HG03432 (cell line): Measurements from ENCODE around the gene SCFD2.
"Not testable (repeated sequence)": the region's sequence is repeated elsewhere in the genome, so short reads cannot be mapped to it uniquely, and the experiment has no call there.

Experiments used
- ATAC-seq: cut with Tn5 transposase; IDR thresholded peaks from one replicate; pipeline ENCODE4 v1.9.1; 2021; ENCODE audit warnings: mild to moderate bottlenecking, moderate library complexity; ENCODE audit not compliant: unreplicated experiment

SCFD2 gene

GRCh38 chr4:53194727-53195126 lies 171.1 kb downstream of the SCFD2 start:
- ATAC-seq, result no peak

GRCh38 chr4:53193111-53193510 lies 172.8 kb downstream of the SCFD2 start:
- ATAC-seq, result no peak

GRCh38 chr4:53192496-53192895 lies 173.4 kb downstream of the SCFD2 start:
- ATAC-seq, result no peak

- ATAC-seq, result no peak
Measured at GRCh38 chr4:53191997-53192396, 173.9 kb downstream of the SCFD2 start.

- ATAC-seq, result no peak
Measured at GRCh38 chr4:53189011-53189410, 176.8 kb downstream of the SCFD2 start.

GRCh38 chr4:53186714-53187358 lies 179.0 kb downstream of the SCFD2 start:
- no peak for ATAC-seq

- ATAC-seq, result no peak
Measured at GRCh38 chr4:53185869-53186585, 179.8 kb downstream of the SCFD2 start.

- ATAC-seq, result no peak
Measured at GRCh38 chr4:53183754-53184153, 182.1 kb downstream of the SCFD2 start.

- ATAC-seq, result not testable (repeated sequence)
Measured at GRCh38 chr4:53177751-53178150, 188.1 kb downstream of the SCFD2 start.

- no peak for ATAC-seq
Measured at GRCh38 chr4:53175640-53176039, 190.2 kb downstream of the SCFD2 start.

GRCh38 chr4:53174823-53175222 lies 191.0 kb downstream of the SCFD2 start:
- ATAC-seq, result no peak

GRCh38 chr4:53173576-53173975 lies 192.3 kb downstream of the SCFD2 start:
- ATAC-seq, result no peak

- ATAC-seq, result no peak
Measured at GRCh38 chr4:53171797-53172196, 194.1 kb downstream of the SCFD2 start.

GRCh38 chr4:53169695-53170617 lies 195.9 kb downstream of the SCFD2 start:
- ATAC-seq, result no peak

GRCh38 chr4:53168228-53168627 lies 197.6 kb downstream of the SCFD2 start:
- ATAC-seq, result no peak

- ATAC-seq, result no peak
Measured at GRCh38 chr4:53162969-53163368, 202.9 kb downstream of the SCFD2 start.

GRCh38 chr4:53161787-53162433 lies 204.0 kb downstream of the SCFD2 start:
- ATAC-seq, result no peak

- no peak for ATAC-seq
Measured at GRCh38 chr4:53161051-53161786, 204.6 kb downstream of the SCFD2 start.

- no peak for ATAC-seq
Measured at GRCh38 chr4:53156896-53157295, 209.0 kb downstream of the SCFD2 start.

- ATAC-seq, result no peak
Measured at GRCh38 chr4:53152467-53152866, 213.4 kb downstream of the SCFD2 start.

GRCh38 chr4:53151489-53151788 lies 214.4 kb downstream of the SCFD2 start:
- ATAC-seq, result no peak
